HS-5 (cell line): ENCODE results near the gene GPR173.

Source experiments
- DNase-seq: peaks from one replicate; pipeline ENCODE4 v3.0.0-alpha.2; 2012; ENCODE audit warnings: low read depth

The GPR173 gene

GRCh38 chrX:53089224-53089842 is 40.7 kb downstream of the GPR173 start:
- no peak for DNase-seq

GRCh38 chrX:53089925-53090324 is 41.3 kb downstream of the GPR173 start:
- DNase-seq, result no peak

- DNase-seq, result no peak
Measured at GRCh38 chrX:53091354-53091753, 42.8 kb downstream of the GPR173 start.

- DNase-seq, result peak; percentile 40
Measured at GRCh38 chrX:53093177-53093655, 44.6 kb downstream of the GPR173 start.

DNA sequence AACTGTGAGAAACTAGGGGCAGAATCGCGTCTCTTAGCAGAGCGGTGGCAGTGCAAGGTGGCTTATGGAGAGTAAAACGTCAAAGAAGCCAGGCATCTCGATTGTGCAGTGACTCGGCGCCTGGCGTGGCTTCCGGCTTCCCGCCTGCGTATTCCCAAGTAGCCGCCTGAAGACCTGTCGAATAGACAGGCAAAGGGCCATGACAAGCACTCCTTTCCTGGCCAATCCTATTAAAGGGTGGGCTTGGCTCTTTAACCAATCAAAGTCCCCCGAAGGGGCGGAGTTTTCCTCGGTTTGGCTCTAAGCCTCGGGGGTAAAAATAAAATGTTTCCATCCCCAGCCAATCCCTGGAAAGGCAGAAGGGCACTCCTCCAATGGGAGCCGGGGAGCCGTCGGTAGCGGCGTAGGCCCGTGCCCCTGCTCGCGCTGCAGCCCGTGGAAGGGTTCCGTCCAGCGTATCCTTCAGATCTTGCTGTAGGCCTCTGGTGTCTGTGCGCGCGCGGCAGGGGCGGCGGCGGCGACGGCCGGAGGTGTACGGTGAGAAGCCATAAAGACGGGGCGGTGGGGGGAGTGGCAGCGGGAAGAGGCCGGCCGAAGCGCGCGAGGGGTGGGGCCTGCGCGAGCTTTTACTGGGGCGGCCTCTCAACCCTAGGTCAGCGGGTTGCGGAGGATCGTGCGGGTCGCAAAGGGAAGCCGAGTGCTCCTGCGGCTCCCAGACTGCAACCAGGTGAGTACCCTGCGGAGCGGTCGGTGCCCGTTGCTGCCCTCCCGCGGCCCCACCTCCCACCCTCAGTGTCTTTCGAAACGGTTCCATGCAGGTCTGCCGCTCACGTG is 45.4 kb downstream of the GPR173 start, which contains the start of gene KANTR:
KANTR (plus strand) TSS at position 395 of the 834 bp plus-strand sequence. CDS start 30,131 bp downstream, outside the sequence.
- DNase-seq, result peak; percentile 82

DNA sequence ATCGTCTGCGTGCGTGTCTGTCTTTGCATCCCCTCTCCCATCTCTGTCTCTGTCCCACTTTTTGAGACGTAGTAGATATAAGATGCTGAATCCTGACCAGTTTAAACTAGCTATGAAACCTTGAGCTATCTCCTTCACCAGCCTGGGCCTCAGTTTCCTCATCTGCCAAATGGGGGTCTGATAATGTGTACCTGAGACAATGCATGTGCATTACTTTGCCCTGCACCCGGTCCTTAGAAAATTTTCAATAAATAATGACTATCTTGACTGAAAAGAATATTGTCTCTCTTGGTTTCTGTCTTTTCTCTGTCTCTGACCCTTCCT is 46.0 kb downstream of the GPR173 start:
- no peak for DNase-seq

DNA sequence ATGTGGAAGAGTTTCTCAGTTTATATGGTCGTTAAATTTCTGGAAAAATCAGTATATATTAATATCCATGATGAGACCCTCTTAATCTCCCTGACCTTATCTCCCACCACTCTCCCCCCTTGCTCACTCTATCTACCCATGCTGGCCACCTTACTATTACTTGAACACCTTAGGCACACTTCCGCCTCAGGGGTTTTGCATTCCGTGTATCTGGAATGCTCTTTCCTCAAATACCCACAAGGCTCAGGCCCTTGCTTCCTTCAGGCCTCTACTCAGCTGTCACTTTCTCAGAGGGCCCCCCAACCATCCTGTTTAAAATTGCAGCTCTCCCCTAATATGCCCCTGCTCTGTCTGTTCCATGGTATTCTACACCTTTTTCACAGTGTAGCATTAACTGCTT is 47.2 kb downstream of the GPR173 start:
- DNase-seq, result no peak

- no peak for DNase-seq
Measured at GRCh38 chrX:53114864-53115549, 66.4 kb downstream of the GPR173 start.

GRCh38 chrX:53115550-53115874 is 66.9 kb downstream of the GPR173 start:
- DNase-seq, result no peak

- no peak for DNase-seq
Measured at GRCh38 chrX:53116101-53116500, 67.5 kb downstream of the GPR173 start.

DNA sequence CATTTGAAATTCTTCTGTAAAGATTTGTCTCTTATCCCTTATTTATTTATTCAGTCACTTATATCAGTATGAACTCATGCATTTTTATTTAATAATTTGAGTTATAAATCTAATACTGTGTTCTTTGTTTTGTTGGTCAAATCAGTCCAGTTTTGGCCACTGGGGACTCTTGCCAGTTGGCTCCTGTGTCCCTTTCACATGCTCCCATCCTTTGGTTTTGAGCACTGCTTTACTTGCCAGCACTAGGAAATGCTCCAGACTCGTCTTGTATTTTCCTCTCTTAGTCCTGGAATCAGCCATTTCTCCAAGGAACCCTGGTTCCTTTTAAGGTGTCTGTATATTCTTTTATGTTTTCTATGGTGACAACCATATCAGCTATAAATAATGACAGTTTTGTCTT is 73.4 kb downstream of the GPR173 start:
- no peak for DNase-seq

DNA sequence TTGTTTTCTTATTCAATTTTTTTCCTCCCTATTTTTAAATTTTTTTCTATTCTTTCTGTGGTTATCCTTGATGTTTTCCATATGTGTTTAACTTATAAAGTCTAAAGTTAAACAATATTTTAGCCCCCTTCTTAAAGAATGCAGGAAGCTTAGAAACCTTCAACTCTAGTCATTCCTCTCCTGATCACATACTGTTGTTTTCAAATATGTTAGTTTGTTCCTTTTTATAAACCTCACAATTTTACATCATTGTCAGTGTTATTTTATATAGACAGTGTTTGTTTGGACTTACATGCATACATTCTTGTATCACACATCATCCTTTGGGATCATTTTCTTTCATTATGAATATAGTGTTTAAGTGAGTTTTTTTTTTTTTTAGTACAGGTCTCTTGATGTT is 76.9 kb downstream of the GPR173 start:
- DNase-seq, result no peak

GRCh38 chrX:53126377-53126776 is 77.8 kb downstream of the GPR173 start:
- no peak for DNase-seq

DNA sequence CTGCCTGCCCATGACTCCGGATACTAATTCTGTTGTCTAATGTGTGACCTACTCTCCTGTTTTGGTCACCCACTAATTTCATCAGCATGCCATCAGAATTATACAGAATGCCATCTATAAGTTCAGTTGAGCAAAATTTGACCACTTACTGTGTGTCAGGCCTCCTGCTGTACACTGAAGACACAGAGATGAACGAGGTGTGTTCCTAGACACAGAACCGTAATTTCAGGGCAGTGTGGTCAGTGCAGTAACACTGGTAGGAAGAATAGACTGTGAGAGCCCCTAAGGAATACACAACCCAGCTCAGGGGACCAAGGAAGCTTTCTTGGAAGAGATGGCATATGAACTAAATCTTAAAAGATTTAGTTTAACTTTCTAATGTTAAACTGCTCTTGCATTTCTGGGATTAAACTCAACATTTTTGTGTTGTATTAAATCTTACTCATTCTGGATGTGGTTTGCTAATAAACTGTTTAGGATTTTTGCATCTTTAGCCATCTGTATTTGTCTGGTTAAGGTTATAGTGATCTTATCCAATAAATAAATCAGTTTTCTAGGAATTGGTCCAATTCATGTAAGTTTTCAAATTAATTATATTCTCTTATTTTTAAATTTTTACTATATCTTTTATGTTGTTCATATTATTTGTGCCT is 79.6 kb downstream of the GPR173 start:
- DNase-seq, result no peak
